ENCODE measurements around the gene TAF11L2.
A peak's percentile ranks its signal among the peaks of the same experiment; 100 is the strongest.
"Not testable (repeated sequence)": the region's sequence is repeated elsewhere in the genome, so short reads cannot be mapped to it uniquely, and the experiment has no call there.

Gene TAF11L2

DNA sequence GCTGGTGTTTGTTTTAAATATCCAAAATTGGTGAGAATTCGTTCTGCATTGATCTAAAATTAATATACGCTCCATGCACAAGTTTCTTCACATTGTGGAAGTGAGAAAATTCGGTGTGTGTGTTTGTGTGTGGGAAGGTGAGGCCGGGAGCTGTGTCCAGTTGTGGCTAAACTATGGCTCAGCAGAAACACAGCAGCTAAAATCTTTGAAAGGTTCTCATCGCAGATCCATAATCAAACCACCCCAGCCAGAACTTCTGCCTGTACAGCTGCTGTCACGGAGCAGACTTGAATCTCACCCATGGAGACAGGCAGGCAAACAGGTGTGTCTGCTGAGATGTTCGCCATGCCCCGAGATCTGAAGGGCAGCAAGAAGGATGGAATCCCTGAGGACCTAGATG, at the start of gene TAF11L2:
TAF11L2 (plus strand) TSS at position 301 of the 400 bp plus-strand sequence.
- not testable (repeated sequence) for DNase-seq

DNA sequence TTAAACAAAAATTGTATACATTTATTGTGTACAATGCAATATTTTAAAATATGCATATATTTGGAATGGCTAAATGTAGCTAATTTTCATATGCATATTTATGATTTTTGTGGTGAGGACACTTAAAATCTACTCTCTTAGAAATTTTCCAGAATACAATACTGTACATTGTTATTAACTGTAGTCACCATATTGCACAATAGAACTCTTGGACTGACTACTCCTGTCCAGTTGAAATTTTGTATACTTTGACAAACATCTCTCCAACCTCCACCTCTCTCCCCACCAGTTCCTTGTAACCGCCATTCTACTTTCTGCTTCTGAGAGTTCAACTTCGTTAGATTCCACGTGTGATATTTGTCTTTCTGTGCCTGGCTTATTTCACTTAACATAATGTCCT, 49.2 kb upstream of the TAF11L2 start:
- DNase-seq = no peak

DNA sequence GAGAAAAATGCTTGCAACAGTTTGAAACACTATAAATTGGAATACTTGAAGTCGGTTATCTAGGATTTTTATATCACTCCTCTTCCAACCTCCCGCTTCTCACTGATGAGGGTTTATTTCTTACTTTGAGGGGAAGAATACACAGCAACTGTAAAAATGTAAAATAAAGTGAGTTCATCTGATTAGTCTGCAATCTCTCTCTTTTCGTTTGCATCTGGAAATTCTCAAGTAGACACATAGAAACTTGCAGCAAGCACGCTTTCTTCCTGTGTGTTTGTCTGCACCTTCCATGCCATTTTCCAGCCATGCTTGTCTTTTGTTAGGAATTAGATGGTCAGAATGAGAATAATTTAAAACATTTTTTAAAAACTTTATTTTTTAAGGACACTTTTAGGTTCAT, 45.1 kb upstream of the TAF11L2 start:
- DNase-seq = no peak

DNA sequence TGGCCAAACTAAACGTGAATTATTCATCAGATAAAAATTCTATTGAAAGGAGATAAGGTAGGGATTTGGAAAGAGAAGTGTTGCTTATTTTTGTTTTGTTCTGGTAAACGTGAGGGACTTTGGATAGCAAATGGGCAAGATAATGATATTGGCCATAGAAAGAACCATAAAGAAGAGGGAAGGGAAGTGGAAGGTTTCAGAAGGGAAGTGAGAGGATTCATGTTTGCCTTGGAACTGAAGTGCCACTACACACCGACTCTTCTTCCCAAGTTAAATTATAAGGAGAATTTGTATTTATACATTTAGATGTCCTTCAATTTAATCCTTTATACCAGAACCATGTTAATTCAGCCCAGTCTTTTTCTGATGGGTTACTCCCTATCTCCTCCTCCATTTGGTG, 42.1 kb upstream of the TAF11L2 start:
- DNase-seq = no peak

DNA sequence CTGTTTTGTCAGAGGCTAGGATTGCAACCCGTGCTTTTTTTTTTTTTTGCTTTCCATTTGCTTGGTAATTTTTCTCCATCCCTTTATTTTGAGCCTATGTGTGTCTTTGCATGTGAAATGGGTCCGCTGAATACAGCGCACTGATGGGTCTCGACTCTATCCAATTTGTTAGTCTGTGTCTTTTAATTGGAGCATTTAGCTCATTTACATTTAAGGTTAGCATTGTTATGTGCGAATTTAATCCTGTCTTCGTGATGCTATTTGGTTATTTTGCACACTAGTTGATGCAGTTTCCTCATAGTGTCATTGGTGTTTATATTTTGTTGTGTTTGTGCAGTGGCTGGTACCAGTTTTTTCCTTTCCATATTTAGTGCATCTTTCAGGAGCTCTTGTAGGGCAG, 36.2 kb upstream of the TAF11L2 start:
- no peak for DNase-seq

DNA sequence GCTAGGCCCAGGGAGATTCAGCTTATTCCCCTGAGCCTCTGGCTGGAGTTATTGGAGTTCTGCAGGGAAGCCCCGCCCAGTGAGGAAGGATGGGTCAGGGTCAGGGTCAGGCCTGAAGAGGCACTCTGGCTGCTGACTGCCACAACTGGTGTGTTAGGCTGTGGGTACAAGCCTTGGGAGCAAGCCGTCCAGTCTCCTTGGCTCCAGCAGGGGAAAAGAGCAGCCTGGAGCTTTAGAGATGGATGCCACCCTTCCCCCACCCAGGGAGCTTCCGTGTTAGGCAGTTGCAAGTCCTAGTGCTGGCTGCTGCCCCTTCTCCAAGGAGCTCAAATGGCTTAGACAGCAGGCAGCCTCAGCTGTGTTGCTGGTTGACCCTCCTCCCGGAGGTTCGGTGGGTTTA, 34.4 kb upstream of the TAF11L2 start:
- no peak for DNase-seq

DNA sequence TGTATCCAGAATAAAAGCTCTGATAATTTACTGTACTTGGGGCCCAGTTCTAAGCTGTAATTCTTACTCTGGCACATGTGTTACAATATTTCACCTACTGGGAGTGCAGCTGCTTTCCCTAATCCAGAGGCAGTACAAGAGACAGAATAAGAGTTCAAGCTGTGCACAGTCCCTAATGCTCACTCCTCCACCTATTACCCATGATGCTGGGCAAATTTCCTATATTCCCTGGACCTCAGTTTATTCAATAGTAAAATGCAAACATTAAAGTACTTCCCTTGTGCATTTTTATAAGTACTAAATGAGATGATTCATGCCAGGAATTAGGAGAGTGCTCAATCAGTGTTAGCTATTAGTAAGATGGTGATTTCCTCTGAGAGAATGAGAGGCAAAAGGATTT, 28.0 kb upstream of the TAF11L2 start:
- DNase-seq = no peak

DNA sequence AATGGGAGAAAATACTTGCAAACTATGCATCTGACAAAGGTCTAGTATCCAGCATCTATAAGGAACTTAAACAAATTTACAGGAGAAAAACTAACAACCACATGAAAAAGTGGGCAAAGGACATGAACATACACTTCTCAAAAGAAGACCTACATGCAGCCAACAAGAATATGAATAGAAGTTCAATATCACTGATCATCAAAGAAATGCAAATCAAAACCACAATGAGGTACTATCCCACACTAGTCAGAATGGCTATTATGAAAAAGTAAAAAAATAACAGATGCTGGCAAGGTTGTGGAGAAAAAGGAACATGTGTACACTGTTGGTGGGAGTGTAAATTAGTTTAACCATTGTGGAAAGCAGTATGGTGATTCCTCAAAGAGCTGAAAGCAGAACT, 23.0 kb upstream of the TAF11L2 start:
- not testable (repeated sequence) for DNase-seq

DNA sequence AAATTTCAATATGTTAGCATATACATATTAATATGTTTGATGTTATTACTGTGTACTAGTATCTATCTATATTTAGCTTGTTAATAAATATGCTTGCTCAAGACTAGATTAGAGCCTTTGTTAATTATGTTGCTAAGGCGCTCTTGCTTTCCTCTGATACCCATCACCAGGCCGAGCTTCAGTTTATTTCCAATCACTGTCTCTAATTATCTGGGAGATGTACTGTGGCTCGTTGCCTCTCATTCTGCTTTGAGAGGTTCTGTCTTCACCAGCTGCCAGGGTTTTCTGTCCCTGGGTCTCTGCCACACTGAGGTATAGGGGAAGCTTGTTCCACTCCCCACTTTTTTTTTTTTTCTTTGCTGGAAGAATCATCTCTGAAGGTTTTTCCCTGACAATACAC, 21.0 kb upstream of the TAF11L2 start:
- no peak for DNase-seq

DNA sequence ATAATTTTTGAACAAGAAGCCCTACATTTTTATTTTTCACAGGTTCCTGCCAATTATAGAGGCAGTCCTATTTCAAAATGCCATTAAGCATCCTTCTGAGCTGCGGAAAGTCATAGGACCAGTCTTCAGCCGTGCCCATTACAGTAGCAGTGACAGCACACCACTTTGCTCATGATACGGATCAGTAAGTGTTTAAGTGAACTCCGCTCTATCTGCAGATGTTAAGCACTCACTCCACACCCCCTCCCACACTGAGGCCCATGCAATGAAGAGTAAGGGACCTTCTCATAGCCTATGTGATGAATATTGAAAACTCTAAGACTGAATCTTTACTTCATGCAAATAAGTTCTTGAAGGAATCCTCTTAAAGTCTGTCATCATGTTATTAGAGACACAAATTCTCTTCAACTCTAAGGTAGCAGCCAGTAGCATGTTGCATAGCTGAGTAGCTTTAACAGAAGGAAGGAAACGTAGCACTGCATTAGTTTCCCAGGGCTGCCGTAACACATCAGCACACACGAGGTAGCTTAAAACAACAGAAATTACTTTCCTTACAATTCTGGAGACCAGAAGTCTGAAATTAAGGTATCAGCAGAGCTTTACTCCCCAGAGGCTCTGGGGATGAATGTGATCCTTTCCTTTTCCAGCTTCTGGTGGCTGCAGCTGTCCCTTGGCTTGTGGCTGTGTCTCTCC, 20.3 kb upstream of the TAF11L2 start:
- no peak for DNase-seq

DNA sequence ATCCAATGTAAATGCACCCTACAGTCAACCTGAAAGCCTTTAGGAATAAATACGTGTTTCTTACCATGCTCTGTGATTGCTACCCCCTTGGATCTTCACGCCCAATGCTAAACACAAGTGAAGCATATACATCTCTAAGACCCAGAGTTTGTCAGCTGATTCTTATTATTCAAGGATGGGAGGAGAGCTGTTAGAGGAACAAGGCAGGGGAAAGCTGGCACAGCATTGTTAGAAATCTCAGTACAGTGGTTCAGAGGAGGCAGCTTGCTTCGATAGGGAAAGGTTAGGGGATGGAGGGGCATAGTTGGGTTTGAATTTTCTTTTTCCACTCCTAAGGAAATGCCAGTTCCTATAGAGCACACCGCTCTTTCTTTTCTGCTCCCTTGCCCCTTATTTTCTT, 16.7 kb upstream of the TAF11L2 start:
- no peak for DNase-seq

DNA sequence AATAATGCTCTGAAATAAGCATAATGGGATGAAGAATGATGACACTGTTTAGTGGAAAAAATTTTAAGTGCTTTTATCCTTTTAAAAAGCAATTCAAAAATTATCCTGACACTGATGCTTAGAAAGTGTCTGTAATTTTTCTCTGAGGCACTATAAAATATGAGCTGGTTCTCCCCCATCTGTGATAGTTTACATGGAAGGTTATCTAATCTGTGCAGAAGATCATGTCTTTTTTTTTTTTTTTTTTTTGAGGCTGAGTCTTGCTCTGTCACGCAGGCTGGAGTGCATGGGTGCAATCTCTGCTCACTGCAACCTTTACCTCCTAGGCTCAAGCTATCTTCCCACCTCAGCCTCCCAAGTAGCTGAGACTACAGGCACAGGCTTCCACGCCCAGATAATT, 15.2 kb upstream of the TAF11L2 start:
- no peak for DNase-seq

DNA sequence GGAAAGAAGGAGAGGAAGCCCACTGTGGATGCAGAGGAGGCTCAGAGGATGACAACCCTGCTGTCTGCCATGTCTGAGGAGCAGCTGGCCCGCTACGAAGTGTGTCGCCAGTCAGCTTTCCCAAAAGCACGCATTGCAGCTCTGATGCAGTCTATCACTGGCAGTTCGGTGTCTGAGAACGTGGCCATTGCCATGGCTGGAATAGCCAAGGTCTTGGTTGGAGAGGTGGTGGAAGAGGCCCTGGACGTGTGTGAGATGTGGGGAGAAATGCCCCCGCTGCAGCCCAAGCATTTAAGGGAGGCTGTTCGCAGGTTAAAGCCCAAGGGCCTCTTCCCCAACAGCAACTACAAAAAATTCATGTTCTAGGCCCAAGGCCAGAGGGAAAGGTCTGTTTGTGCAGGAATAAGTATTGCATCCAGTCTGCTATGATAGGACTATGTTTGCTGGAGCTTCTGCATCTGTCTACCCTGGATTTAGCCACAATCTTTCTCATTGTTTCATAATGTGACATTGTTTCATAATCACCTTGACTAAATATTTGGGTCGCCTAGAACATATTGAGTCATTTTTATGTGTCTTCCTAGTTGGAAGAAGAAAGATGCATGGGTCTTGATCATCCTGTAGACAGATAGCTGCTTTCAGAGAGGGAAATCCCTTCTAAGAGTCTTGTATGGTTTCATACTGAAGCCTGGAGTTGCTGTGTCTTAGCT, 11.4 kb upstream of the TAF11L2 start:
- not testable (repeated sequence) for DNase-seq

DNA sequence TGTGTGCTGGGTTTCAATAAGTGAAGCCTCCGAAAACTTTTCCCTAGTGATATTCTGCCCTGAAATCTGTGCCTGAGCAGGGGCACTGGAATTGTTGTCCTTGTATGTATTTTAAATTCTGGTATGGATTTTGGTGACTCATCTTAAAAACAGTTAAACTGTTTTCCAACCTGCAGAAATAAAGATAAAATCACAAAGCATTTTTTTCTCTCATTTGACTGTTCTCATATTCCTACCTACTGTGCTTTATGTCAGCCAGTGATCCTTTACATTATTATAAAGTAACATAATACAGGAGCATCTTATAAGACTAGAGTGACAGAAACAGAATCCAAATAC, 10.9 kb upstream of the TAF11L2 start:
- no peak for DNase-seq

DNA sequence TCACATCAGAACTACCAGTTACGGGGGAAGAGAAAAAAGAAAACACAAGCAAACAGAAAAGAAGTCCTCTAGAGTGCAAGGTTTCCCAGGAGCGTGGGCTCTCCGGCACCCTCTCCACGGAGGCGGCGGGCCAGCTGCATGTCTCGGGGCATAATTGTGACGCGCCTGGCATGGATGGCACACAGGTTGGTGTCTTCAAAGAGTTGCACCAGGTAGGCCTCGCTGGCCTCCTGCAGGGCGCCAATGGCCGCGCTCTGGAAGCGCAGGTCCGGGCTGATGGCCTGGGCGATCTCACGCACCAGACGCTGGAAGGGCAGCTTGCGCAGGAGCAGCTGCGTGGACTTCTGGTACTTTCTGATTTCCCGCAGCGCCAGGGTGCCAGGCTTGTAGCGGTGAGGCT, 6.8 kb upstream of the TAF11L2 start:
- DNase-seq = not testable (repeated sequence)

DNA sequence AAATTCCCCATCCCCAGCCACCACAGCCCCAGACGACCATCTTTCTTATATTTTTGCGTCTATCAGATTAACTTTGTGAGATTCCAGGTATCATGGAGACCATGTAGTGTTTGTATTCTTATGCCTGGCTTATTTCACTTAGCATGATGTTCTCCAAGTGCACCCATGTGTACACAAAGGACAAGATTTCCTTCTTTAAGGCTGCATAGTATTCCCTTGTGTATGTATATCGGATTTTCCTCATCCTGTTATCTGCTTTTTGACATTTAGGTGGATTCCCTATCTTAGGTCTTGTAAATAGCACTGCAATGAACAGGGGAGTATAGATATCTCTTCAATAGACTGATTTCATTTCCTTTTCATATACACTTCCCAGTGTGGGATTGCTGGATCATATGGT, 5.3 kb upstream of the TAF11L2 start:
- DNase-seq = no peak

DNA sequence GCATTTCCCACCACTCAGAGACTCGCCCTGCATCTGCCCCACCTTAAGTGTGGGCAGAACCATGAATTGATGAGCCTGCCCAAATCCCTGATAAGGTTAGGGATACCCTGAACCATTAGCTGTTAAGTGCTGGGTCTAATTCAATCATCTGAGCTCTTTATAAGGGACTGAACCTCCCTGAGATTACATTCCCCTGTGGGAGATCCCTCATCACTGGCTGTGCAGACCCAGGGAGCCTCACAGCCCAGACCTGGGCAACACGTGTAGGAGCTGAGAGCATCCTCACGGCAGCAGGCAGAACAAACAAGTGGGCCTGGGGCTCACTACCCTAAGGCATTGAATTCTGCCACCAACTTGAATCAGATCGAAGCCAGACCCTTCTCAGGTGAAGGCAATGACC, 585 bp upstream of the TAF11L2 start:
- DNase-seq = no peak

DNA sequence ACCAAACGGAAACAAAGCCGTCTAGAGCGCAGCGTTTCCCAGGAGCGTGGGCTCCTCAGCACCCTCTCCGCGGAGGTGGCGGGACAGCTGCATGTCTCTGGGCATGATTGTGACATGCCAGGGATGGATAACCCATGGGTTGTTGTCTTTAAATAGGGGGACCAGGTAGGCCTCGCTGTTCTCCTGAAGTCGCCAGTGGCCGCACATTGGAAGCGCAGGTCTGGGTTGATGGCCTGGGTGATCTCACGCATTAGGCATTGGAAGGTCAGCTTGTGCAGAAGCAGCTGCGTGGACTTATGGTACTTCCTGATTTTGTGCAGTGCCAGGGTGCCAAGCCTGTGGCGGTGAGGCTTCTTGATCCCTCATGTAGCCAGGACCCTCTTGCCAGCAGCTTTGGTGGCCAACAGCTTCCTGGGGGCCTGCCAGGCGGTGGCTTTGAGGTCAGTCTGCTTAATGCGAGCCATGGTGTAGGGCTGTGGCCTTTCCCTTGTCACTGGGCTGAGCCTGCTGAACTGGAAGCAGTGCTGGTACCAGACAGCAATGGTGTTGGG, 13.8 kb downstream of the TAF11L2 start:
- DNase-seq = no peak

DNA sequence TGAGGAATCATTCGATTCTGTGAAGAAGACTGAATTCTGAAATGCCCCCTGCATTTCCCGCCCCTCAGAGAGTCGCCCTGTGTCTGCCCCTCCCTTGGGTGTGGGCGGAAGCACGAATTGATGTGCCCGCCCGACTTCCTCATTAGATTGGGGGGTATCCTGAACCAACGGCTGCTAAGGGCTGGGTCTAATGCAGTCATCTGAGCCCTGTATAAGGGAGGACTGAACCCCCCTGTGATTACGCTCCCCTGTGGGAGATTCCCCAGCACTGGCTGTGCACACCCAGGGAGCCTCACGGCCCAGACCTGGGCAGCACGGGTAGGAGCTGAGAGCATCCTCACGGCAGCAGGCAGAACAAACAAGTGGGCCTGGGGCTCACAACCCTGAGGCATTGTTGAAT, 19.5 kb downstream of the TAF11L2 start:
- not testable (repeated sequence) for DNase-seq

DNA sequence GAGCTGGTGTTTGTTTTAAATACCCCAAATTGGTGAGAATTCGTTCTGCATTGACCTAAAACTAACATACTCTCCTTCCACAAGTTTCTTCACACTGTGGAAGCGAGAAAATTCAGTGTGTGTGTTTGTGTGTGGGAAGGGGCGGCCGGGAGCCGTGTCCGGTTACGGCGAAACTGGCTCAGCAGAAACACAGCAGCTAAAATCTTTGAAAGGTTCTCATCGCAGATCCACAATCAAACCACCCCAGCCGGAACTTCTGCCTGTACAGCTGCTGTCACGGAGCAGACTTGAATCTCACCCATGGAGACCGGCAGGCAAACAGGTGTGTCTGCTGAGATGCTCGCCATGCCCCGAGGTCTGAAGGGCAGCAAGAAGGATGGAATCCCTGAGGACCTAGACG, 20.0 kb downstream of the TAF11L2 start, which contains the start of gene TAF11L3:
TAF11L3 (plus strand) TSS at position 301 of the 400 bp plus-strand sequence.
- DNase-seq = not testable (repeated sequence)

DNA sequence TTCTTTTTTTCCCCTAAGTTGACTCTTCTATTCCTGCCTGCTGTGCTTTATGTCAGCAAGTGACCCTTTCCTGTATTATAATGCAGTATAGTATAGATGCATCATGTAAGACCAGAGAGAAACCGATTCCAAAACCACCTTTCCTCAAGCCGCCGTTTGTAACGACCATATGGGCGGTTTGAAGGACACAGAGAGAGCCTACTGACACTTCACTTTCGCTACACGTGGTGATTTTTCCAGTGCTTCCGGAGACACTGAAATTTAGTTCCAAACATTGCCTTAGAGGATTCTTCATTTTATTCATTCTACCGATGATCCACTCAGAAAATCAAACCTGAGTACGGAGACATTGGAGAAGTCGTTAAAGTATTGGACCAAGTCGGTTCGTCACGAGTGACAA, 21.5 kb downstream of the TAF11L2 start:
- DNase-seq = not testable (repeated sequence)

DNA sequence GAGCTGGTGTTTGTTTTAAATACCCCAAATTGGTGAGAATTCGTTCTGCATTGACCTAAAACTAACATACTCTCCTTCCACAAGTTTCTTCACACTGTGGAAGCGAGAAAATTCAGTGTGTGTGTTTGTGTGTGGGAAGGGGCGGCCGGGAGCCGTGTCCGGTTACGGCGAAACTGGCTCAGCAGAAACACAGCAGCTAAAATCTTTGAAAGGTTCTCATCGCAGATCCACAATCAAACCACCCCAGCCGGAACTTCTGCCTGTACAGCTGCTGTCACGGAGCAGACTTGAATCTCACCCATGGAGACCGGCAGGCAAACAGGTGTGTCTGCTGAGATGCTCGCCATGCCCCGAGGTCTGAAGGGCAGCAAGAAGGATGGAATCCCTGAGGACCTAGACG, 23.5 kb downstream of the TAF11L2 start, which contains the start of gene TAF11L4:
TAF11L4 (plus strand) TSS at position 301 of the 400 bp plus-strand sequence.
- not testable (repeated sequence) for DNase-seq

DNA sequence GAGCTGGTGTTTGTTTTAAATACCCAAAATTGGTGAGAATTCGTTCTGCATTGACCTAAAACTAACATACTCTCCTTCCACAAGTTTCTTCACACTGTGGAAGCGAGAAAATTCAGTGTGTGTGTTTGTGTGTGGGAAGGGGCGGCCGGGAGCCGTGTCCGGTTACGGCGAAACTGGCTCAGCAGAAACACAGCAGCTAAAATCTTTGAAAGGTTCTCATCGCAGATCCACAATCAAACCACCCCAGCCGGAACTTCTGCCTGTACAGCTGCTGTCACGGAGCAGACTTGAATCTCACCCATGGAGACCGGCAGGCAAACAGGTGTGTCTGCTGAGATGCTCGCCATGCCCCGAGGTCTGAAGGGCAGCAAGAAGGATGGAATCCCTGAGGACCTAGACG, 26.9 kb downstream of the TAF11L2 start, which contains the start of gene TAF11L5:
TAF11L5 (plus strand) TSS at position 301 of the 400 bp plus-strand sequence.
- DNase-seq = not testable (repeated sequence)

DNA sequence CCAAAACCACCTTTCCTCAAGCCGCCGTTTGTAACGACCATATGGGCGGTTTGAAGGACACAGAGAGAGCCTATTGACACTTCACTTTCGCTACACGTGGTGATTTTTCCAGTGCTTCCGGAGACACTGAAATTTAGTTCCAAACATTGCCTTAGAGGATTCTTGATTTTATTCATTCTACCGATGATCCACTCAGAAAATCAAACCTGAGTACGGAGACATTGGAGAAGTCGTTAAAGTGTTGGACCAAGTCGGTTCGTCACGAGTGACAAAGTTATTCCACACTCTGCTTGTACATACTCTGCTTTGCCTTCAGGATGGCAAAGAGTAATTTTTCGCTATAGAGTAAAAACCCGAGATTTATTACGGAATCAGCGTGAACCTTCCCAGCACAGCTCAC, 28.5 kb downstream of the TAF11L2 start:
- DNase-seq = peak; percentile 13

All from CD4-positive, alpha-beta T cell treated with Interleukin-12 subunit alpha and Interleukin-12 subunit beta, for 1 hour (primary cell).